NCI-H2196 treated with DMSO at 0.1 percent for 48 hours (cell line): ENCODE results near the gene DLEC1.

Experiments used
- DNase-seq: peaks from one replicate; lab custom pipeline; 2025; ENCODE audit not compliant: unreplicated experiment; lab: John Stamatoyannopoulos, UW

DLEC1 gene

GRCh38 chr3:38105525-38105924 lies 66.5 kb downstream of the DLEC1 start:
- no peak for DNase-seq

DNA sequence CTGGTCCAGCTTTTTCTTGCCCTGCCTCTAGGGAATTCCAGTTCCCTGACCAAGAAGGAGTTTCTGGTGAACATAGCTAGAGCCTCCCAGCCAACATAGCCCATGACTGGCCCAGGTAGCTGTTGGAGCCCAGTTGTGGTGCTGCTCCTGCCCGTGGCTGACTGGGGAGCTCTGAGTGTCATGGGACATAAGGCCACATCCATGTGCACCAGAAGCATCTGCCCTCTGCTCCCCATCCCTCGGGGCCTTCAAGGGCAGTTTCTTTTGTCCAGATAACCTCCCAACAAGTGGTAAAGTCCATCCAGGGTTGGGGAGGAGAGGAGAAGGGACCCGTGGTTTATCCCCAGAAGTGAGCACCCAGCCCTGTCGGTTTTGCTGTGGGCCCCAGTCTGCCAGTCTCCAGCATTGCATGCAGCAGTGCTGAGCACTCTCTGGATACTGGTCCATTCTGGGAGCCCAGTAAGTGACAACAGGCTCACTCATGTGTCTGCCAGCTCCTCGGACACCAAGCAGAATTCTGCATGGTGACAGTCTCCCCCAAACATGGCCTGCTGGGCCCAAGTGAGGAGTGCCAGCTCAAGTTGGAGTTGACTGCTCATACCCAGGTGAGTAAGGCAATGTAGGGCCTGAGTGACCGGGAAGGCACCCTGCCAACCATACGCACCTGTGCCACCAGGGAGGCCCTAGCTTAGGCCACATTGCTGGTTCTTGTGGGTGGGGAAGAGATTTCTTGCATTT lies 69.1 kb downstream of the DLEC1 start:
- DNase-seq = no peak

GRCh38 chr3:38108649-38109579 lies 69.9 kb downstream of the DLEC1 start:
- DNase-seq = no peak

DNA sequence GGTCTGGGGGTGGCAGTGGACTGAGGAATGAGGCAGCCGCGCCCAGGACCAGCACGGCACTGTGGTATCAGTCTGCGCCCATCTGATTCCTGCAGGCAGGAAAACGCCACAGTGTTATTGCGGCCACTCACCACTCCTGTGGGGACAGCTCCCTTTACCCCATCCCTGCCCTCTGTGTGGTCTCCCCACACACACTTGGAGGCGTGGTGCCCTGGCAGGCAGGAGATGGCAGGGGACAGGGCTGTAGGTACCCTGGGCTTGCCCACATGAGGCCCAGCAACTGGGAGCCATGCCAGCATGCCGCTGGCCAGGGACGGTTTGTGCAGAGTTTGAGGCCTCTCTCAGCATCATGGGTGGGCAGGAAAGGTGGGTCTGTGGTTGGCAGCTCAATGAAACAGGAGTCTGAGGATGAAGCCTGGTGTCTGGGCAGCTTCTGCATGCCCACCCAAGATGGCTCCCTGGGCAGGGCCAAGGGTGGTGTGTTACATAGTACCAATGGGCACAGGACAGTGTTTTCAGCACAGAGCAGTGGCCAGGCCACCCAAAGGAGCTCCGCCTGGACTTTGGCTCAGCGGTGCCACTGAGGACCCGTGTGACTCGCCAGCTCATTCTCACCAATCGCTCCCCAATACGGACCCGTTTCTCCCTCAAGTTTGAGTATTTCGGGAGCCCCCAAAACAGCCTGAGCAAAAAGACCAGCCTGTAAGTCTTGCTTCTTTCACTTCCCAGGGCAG lies 70.7 kb downstream of the DLEC1 start:
- DNase-seq = no peak

- no peak for DNase-seq
Measured at GRCh38 chr3:38110314-38111050, 71.5 kb downstream of the DLEC1 start.

DNA sequence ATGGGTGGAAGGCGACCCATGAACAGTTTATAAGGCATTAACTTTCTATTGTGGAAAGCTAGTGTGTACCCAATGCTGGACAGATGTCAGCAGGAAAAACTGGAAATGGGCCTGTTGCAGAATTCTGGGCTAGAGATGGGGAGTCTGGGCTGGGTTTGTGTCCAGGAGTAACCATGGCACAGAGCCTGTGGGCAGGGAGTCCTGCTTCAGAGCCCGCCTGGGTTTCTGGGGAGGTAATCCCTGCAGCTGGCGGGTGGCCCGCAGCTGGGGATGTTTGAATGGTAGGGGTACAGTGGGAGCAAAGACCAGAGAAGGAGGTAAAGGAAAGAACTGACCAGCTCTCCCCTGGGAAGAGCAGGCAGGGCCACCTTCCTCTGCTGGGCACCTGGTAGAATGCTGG lies 72.2 kb downstream of the DLEC1 start:
- DNase-seq = no peak

DNA sequence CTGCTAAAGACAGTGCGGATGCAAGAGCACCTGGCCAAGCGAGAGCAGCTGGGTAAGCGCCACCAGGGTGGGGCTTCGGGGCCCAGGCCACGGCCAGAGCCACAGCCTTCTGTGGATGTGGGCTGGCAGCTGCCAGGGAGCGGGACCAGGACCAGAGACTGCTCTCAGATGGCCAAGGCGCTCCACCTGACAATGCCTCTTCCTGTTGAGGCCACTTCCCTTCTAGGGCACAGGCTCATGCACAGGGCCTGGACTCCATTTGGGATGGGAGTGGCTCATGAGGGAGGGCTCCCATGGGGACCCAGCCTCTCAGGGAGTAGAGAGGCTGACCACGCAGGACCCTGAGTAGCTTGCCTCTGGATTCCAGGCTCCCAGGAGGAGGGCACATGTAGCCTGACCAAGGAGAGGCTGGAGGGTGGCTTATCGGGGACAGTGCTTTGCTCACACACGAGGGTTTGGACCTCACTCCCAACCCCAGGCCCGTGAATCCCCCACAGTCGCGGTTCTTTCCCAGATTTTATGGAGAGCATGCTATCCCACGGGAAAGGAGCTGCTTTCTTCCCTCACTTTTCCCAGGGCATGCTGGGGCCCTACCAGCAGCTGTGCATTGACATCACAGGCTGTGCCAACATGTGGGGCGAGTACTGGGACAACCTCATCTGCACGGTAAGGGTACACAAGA lies 72.8 kb downstream of the DLEC1 start:
- DNase-seq = no peak

- no peak for DNase-seq
Measured at GRCh38 chr3:38112378-38112761, 73.4 kb downstream of the DLEC1 start.

DNA sequence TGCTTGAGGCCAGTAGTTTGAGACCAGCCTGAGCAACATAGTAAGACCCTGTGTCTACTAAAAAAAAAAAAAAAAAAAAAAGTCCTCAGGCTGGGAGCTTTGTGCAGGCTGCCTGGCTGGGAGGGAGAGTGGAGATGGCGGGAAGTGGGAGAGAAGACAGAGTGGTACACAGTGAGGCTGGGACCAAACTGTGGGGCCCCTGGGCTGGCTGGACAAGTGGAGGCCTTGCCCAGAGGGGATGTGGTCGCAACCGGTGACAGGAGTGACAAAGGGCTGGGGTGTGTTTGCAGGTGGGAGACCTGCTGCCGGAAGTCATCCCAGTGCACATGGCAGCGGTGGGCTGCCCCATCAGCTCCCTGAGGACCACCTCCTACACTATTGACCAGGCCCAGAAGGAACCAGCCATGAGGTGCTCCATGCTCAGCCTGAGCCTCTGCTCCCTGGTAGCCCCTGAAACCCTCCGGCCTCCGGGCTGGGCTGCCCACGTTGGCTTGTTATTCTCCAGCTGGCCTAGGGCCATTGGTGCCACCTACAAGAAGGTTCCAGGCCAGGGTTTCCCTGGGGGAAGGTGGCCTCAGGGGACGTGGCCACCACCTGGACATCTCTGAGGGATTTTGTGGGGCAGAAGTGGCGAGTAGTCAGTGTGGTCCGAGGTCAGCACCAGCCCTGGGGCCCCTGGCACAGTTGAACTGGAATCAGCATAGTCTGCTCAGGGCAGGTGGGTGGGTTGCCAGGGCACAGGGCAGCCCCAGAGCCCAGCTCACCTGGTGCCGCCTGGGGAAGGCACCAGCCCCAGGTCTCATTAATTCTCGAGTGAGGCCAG lies 75.3 kb downstream of the DLEC1 start:
- no peak for DNase-seq

DNA sequence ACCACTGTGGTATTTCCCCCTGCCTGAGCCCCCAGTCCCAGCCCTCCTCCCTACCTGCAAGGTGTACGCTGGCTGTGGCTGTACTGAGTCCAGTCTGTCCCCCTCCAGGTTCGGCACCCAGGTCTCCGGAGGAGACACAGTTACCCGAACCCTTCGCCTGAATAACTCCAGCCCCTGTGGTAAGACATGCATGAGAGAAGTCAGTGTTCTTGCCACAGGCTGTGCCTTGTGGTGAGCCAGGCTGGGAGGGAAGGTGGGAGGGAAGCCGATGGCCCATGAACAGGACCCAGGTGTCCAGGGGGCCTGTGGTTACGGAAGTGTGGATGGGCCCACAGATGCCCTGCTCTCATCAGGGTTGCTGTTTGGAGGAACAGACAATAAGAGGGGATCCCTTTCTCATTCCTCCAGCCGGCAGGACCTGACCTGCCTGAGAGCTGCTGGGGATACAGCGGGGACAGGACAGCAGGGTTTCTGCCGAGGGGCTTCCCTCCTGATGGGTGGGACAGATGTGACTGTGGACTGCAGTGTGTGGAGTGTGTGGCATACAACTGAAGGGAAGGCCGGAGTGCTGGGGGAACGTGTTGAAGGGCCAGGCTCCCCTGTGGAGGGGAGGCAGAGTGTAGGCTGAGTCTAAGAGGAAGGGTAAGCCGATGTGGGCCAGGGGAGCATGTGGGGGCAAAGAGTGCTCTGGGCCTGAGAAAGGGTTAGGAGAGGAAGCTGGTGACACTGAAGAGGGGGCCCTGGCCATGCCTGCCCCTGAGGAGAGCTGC lies 76.1 kb downstream of the DLEC1 start:
- DNase-seq = no peak

DNA sequence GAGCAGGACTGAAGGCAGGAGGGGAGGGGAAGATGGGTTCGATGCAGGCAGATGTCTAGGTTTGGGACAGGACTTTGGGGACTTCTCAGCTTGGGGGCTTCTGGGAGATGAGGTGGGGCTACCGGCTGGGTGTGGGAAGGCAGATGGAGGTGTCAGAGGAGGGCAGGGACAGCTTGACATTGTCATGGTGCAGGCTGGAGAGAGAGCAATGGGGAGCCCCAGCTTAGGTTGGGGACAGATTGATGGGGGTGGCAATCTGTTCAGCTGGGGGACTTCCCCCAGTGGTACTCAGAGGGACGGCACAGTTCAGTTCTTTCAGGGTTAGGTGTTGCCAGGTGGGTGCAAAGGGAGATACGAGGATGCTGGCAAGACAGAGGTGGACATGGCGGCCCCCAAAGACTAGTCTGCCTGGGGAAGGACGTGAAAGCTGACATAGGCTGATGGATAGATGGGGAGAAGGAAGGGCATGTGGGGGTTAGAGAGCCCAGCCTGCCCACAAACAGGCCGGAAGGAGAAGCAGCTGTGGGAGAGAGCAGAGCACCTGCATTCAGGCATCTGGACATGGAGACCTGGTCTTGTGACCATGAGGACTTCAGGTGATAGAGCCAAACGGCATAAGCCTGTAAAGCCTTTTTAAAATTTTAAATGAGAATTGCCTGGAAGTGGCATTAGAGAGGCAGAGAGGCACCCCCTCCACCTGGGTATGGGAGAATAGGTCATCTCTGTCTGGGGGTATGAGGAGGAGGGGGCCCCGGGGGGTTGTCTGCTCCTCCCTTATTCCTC lies 76.8 kb downstream of the DLEC1 start:
- DNase-seq = no peak

DNA sequence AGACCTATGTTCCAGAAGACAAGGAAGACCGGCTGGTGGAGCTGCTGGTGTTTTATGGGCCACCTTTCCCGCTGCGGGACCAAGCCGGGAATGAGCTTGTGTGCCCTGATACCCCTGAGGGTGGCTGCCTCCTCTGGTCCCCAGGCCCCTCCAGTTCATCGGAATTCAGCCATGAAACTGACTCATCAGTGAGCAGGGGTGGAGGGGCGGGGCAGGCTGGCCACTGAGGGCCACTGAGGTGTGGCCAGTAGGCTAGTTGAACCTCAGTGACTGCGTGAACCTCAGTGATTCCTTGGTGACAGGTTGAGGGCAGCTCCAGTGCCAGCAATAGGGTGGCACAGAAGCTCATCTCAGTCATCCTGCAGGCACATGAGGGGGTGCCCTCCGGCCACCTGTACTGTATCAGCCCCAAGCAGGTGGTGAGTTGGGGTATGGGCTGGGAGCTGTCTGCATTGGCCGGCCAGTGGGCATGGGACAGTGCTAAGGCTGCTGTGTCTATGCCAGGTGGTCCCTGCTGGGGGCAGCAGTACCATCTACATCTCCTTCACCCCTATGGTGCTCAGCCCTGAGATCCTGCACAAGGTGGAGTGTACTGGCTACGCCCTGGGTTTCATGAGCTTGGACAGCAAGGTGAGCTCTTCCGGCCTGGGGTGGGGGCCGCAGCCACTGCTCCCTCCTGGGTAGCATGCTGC lies 77.6 kb downstream of the DLEC1 start:
- DNase-seq = no peak

GRCh38 chr3:38117163-38117716 lies 78.2 kb downstream of the DLEC1 start:
- DNase-seq = no peak

- no peak for DNase-seq
Measured at GRCh38 chr3:38117748-38118420, 78.9 kb downstream of the DLEC1 start.

GRCh38 chr3:38118421-38119247 lies 79.6 kb downstream of the DLEC1 start:
- no peak for DNase-seq

- DNase-seq = no peak
Measured at GRCh38 chr3:38119248-38119544, 80.2 kb downstream of the DLEC1 start.
